ENCODE data around the gene CDKN2D. TPM values are rescaled to one million over a fixed set of nuclear protein-coding genes. Genes with fewer than 3 reads are reported as not detected.

Gene CDKN2D
- total and polyA plus RNA-seq, 2 of the 8 experiments (the other 6 are each of a cell fraction or from before 2014, with no cell fraction given): 3.0 to 4.0 TPM

GRCh38 chr19:10516671-10517286 is 52.0 kb downstream of the CDKN2D start:
- Histone ChIP-seq H3K27me3 (replicated peaks in 1 of 4; ENCODE audit: control insufficient read depth in 3 of 4, extremely low read depth in 1 of 4, insufficient read depth in 3 of 4, low read length in 3 of 4) (peaks cover 43 to 72% (median 67%) of the 10 kb centered on the region in 4 experiments; a peak in 6 of 7 replicates), H3K27ac (ENCODE audit: low read depth, low read length) (no peak overlapping the region), H3K4ac (replicated peaks; ENCODE audit: insufficient read length, low read depth, low read length) (peak overlapping the region; percentile 32), H4K91ac (replicated peaks; ENCODE audit: insufficient read length, low read length) (no peak overlapping the region), H3K23ac (ENCODE audit: insufficient read length) (no peak overlapping the region), H2BK5ac (ENCODE audit: low read depth, low read length) (no peak overlapping the region; the same call in 1 of the 2 replicates), H3K9me3 (ENCODE audit: insufficient read depth in 2 of 2, low read depth in 1 of 2, low read length in 1 of 2) (no peaks in the 10 kb centered on the region), H3K79me2 (ENCODE audit: control insufficient read depth in 1 of 2, insufficient read depth in 2 of 2, low read length in 2 of 2) (no peaks in the 10 kb centered on the region), H3K36me3 (ENCODE audit: control insufficient read depth in 2 of 4, insufficient read depth in 4 of 4, low read length in 3 of 4) (no peaks in the 10 kb centered on the region), H2BK20ac (ENCODE audit: low read length) (no peak overlapping the region), H2AK5ac (ENCODE audit: low read depth, low read length) (no peak overlapping the region), H3K4me3 (ENCODE audit: extremely low read depth in 1 of 4, insufficient read depth in 2 of 4, low read depth in 3 of 4, low read length in 4 of 4) (peak overlapping the region; percentile 67 to 79 (median 78)), H3K9ac (replicated peaks in 1 of 4; ENCODE audit: extremely low read depth in 1 of 4, low read depth in 3 of 4, low read length in 3 of 4) (no peak overlapping the region), H3K14ac (ENCODE audit: insufficient read length) (no peak overlapping the region), H4K20me1 (replicated peaks in 1 of 2; ENCODE audit: control insufficient read depth in 1 of 2, insufficient read depth in 2 of 2, low read length in 2 of 2) (peaks cover 3 to 6% of the 10 kb centered on the region in 2 experiments), H4K5ac (ENCODE audit: insufficient read length, low read depth, low read length) (no peak overlapping the region), H2AFZ (ENCODE audit: low read length) (no peak overlapping the region), H3K4me1 (replicated peaks in 1 of 4; ENCODE audit: control insufficient read depth in 3 of 4, insufficient read depth in 4 of 4, low read length in 3 of 4) (peaks cover 0 to 29% (median 10%) of the 10 kb centered on the region in 4 experiments; a peak in 5 of 7 replicates), H3K4me2 (ENCODE audit: insufficient read depth in 1 of 2, low read depth in 2 of 2, low read length in 2 of 2) (peak overlapping the region; percentile 82 to 94), H2BK12ac (ENCODE audit: low read depth, low read length) (0 out of 2 replicates have a peak overlapping the region, but pooled peaks have one; percentile 39), H3K56ac (replicated peaks; ENCODE audit: insufficient read length, low read depth, low read length) (no peak overlapping the region), H4K8ac (ENCODE audit: extremely low read depth, insufficient read depth, low read length) (no peak overlapping the region), H3K79me1 (ENCODE audit: low read depth, low read length) (no peaks in the 10 kb centered on the region; the same call in 1 of the 2 replicates), H3K23me2 (ENCODE audit: low read depth, low read length) (peaks cover 30% of the 10 kb centered on the region), H2BK120ac (replicated peaks; ENCODE audit: low read depth, low read length) (no peak overlapping the region), H2BK15ac (ENCODE audit: low read length) (no peak overlapping the region), H3K18ac (ENCODE audit: extremely low read depth, low read length) (peak overlapping the region; percentile 83)
- ChIA-PET CTCF (ENCODE audit: partially characterized antibody) (interaction anchor here (0.8 to 5.6 kb wide), 10 partner anchors 9 to 85 kb away, joined by 3 to 46 read pairs (median 4); no protein-coding TSS in a partner anchor), POLR2A (ENCODE audit: partially characterized antibody) (interaction anchor here (1.0 to 1.9 kb wide), 8 partner anchors 9 to 201 kb away, joined by 3 to 6 read pairs (median 4); partner anchors contain the start of genes DNM2 and KEAP1)
- DNase-seq (ENCODE audit: low read depth in 1 of 2, low spot score in 2 of 2) (no peak), FAIRE-seq (no peak)
- 47% methylated on average over 10 of the region's 10 CpGs; no CpG with 5 or more reads in 1 of the 2 experiments for WGBS, 2 experiments (ENCODE audit: extremely low coverage in 1 of 2, insufficient coverage in 1 of 2, insufficient read length in 1 of 2, insufficient replicate concordance in 2 of 2, low coverage in 1 of 2, low lambda C conversion rate in 2 of 2, missing lambda C conversion rate in 1 of 2)
- TF ChIP-seq SRF (IDR thresholded peaks at IDR 0.05; ENCODE audit: low read depth, low read length) (no peak), MAX (IDR thresholded peaks at IDR 0.05) (0 out of 2 replicates have a peak, but pooled peaks have one; percentile 11), EZH2 (IDR thresholded peaks at IDR 0.05; ENCODE audit: low read depth, low read length, severe bottlenecking) (peak; percentile 20), SP2 (IDR thresholded peaks at IDR 0.05; ENCODE audit: low read length) (no peak)

All from H1 (cell line).